Gastroesophageal sphincter (tissue), 4 donors: ENCODE measurements around the gene SGCD. TPM values are rescaled to one million over a fixed set of nuclear protein-coding genes. Genes with fewer than 3 reads are reported as not detected.
A peak's percentile ranks its signal among the peaks of the same experiment; 100 is the strongest.

Experiments
- ATAC-seq: fragments of 150-250 bp; one replicate; pipeline ENCODE4 v1.9.1; 2016; ENCODE audit warnings: mild to moderate bottlenecking, moderate library complexity
- H3K27ac ChIP-seq, 4 donors: fragments of 200-600 bp; sonication (generic) in 3 of 4; 1 replicate in 3 of 4; 2 replicates in 1 of 4; pipeline ENCODE4 v1.5.1; 2016 to 2019
- H3K27me3 ChIP-seq: fragments of 200-600 bp; sonication (generic); one replicate; pipeline ENCODE4 v1.5.1; 2019
- H3K36me3 ChIP-seq, 2 donors: fragments of 200-600 bp; sonication (generic); one replicate each; pipeline ENCODE4 v1.5.1; 2019; ENCODE audit warnings: control low read depth in 1 of 2
- H3K4me1 ChIP-seq, 3 donors: fragments of 200-600 bp; sonication (generic); 1 replicate in 2 of 3; 2 replicates in 1 of 3; pipeline ENCODE4 v1.5.1; 2016 to 2019; ENCODE audit warnings: control low read depth in 2 of 3
- H3K4me3 ChIP-seq, 2 donors: fragments of 200-600 bp; sonication (generic); one replicate each; pipeline ENCODE4 v1.5.1; 2019; ENCODE audit warnings: mild to moderate bottlenecking in 1 of 2, moderate library complexity in 1 of 2
- H3K9me3 ChIP-seq, 3 donors: fragments of 200-600 bp; sonication (generic); one replicate each; pipeline ENCODE4 v1.5.1; 2017 to 2019; ENCODE audit warnings: control low read depth in 2 of 3
- EP300 ChIP-seq: sonication (generic); formaldehyde crosslinking; IDR thresholded peaks from one replicate; pipeline ENCODE4 v1.6.1; 2017; ENCODE audit warnings: antibody characterized with exemption, mild to moderate bottlenecking
- POLR2A ChIP-seq, 2 donors: fragments of 450-650 bp; IDR thresholded peaks; one replicate each; pipeline ENCODE4 v1.6.1; 2017; ENCODE audit warnings: antibody characterized with exemption in 2 of 2, mild to moderate bottlenecking in 2 of 2, moderate library complexity in 1 of 2
- POLR2AphosphoS5 ChIP-seq: sonication (generic); formaldehyde crosslinking; IDR thresholded peaks from one replicate; pipeline ENCODE4 v1.6.1; 2017; ENCODE audit warnings: antibody characterized with exemption
- WGBS, 2 donors: methylation state at CpG; one replicate each; pipeline ENCODE4 v1.1.5; 2018; ENCODE audit warnings: low coverage in 1 of 2; 5-methylcytosine and 5-hydroxymethylcytosine counted together
- total RNA-seq, 4 donors: library from RNA; depleted of rRNA; stranded (reverse); fragments of >200 nt; gene quantifications; one replicate each; pipeline ENCODE4 v1.1.0, GENCODE V29; 2016
- TF ChIP-seq, protein P1 (sequence below), 4 experiments: fragments of 200-600 bp in 2 of 4; fragments of 450-650 bp in 2 of 4; sonication (generic) in 1 of 4; IDR thresholded peaks; one replicate each; pipeline ENCODE4 v1.5.1; 2017 to 2019; ENCODE audit warnings: antibody characterized with exemption in 4 of 4, mild to moderate bottlenecking in 2 of 4, moderate library complexity in 2 of 4

SGCD gene
- total RNA-seq, 4 donors from 2014 or later = 8.8 to 61.3 (median 33.7) TPM

DNA sequence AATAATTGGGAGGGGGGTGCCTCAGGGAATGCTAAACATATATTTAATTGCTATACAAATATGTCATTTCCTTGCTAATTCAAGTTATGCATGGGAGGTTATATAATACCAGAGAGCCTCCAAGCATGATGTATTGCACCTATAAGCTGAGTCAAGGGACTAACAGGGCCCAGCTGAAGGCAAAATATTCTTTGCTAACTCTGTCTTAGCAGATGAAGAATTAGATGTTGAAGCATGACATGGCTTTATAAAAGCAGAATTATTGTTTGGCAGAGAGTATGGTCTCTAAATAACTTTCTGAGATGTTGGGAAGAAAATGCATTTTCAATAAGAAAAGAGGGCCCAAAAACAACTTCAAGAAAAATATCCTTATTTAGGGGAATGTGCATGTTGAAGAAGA lies 60.4 kb downstream of the SGCD start:
- TF ChIP-seq, protein P1, sequence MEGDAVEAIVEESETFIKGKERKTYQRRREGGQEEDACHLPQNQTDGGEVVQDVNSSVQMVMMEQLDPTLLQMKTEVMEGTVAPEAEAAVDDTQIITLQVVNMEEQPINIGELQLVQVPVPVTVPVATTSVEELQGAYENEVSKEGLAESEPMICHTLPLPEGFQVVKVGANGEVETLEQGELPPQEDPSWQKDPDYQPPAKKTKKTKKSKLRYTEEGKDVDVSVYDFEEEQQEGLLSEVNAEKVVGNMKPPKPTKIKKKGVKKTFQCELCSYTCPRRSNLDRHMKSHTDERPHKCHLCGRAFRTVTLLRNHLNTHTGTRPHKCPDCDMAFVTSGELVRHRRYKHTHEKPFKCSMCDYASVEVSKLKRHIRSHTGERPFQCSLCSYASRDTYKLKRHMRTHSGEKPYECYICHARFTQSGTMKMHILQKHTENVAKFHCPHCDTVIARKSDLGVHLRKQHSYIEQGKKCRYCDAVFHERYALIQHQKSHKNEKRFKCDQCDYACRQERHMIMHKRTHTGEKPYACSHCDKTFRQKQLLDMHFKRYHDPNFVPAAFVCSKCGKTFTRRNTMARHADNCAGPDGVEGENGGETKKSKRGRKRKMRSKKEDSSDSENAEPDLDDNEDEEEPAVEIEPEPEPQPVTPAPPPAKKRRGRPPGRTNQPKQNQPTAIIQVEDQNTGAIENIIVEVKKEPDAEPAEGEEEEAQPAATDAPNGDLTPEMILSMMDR (IDR thresholded peaks at IDR 0.05) = no peak

DNA sequence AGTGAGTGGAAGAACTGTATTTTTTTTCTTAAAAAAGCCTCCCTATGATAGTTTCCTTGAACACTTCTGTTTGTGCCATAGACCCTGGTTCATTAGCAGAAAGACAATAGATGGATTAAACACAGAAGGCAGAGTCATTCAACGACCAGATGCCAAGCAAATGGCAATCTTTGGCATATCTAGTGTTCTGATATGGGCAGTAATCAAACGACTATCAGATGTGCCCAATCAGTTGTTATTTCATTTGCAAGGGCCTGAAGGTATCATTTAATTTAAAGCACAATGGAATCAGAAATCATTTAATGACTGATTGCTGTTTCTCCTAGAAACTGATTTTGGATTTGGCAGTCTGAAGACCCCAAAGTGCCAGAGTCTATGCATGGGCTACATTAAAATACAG lies 61.3 kb downstream of the SGCD start:
- ATAC-seq = no peak
- no peak overlapping the region for H3K4me3 ChIP-seq
- H3K36me3 ChIP-seq = no peaks in the 10 kb centered on the region
- H3K4me1 ChIP-seq = peaks cover 2 to 48% (median 2%) of the 10 kb centered on the region in 3 donors
- no peaks in the 10 kb centered on the region for H3K9me3 ChIP-seq
- no peaks in the 10 kb centered on the region for H3K27me3 ChIP-seq
- no peak for TF ChIP-seq EP300
- TF ChIP-seq POLR2AphosphoS5 = no peak
- TF ChIP-seq, protein P1 (IDR thresholded peaks at IDR 0.05) = no peak
- no peak for TF ChIP-seq POLR2A (IDR thresholded peaks at IDR 0.05)
- WGBS, 2 donors = 53 to 56% methylated on average over 2 of the region's 2 CpGs
- H3K27ac ChIP-seq = peak overlapping the region in 1 of 4 donors; percentile 20

More for the DNA sequence above, 60.4 kb downstream of the SGCD start:
- ATAC-seq = no peak
- H3K4me3 ChIP-seq = no peak overlapping the region
- peak overlapping the region in 1 of 4 donors; percentile 20 for H3K27ac ChIP-seq
- no peaks in the 10 kb centered on the region for H3K27me3 ChIP-seq
- H3K9me3 ChIP-seq = no peaks in the 10 kb centered on the region
- H3K36me3 ChIP-seq = no peaks in the 10 kb centered on the region
- H3K4me1 ChIP-seq = peaks cover 2 to 56% (median 4%) of the 10 kb centered on the region in 3 donors

DNA sequence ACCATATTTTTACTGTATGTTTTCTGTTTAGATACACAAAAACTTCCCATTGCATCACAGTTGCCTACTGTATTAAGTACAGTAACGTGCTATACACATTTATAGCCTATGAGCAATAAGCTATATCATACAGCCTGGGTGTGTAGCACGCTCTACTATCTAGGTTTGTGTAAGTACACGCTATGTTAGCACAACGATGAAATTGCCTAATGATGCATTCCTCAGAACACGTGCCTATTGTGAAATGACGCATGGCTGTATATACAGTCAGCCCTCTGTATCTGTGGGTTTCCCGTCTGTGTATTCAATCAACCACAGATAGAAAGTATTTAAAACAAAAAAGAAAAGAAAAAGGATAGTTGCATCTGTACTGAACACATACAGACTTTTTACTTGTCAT lies 64.2 kb downstream of the SGCD start:
- H3K27me3 ChIP-seq = no peaks in the 10 kb centered on the region
- H3K36me3 ChIP-seq = no peaks in the 10 kb centered on the region
- 74 to 80% methylated on average over 7 of the region's 7 CpGs for WGBS, 2 donors
- H3K4me1 ChIP-seq = peaks cover 12 to 50% (median 12%) of the 10 kb centered on the region in 3 donors
- no peak overlapping the region for H3K27ac ChIP-seq
- ATAC-seq = no peak
- H3K4me3 ChIP-seq = no peak overlapping the region
- no peaks in the 10 kb centered on the region for H3K9me3 ChIP-seq
- TF ChIP-seq POLR2AphosphoS5 (no peak), POLR2A (IDR thresholded peaks at IDR 0.05) (no peak), EP300 (no peak)
- TF ChIP-seq, protein P1 (IDR thresholded peaks at IDR 0.05) = no peak

DNA sequence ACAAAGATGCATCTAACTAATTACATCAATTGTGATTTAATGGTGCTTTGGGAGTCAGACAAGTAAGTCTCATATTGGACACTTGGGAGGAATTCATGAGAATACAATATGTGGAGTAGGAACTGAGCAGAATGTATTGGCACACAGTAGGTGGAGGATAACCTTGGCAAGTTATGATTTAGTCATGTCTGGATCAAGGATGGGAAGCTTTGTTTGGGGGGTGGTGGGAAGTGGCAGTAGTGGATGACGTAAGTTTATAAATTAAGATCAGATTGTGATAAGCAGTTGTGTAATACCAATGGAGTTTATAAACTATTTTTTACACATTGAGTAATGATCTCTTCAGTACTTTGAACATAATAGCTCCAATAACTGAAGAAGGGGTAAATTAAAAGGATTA lies 67.0 kb downstream of the SGCD start:
- no peak for TF ChIP-seq EP300
- TF ChIP-seq POLR2A (IDR thresholded peaks at IDR 0.05) = no peak
- no peak for TF ChIP-seq POLR2AphosphoS5
- TF ChIP-seq, protein P1 (IDR thresholded peaks at IDR 0.05) = no peak
- ATAC-seq = peak; percentile 68

DNA sequence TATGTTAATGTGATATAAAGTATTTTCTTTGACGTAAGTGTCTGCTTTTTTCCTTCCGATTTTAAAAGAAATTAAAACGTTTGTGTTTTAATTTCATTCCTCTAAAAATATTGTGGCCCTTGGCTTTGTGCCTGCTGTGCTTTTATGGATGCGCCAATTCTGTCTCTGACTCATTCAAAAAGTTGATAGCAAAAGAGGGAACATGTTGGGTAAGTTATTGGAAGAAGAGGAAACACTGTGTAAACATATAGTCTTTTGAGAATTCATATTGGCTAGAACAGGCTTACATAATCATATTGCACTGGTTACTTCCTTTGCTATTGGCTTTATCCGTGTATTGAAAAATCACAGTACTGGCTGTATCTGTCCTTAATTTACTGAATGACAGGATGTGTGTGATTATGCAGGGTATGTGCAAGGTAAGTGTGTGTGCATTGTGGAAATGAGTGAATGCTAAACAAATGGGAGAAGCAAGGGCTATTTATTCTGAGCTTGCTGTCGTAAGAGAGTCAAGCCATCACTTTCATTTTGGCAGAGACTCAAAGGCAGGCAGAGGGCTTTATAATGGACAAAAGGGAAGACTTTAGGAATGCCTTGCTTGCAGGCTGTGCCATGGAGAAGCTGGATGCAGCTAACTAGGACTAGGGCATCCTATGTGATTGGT lies 67.8 kb downstream of the SGCD start:
- 23 to 45% methylated on average over 6 of the region's 6 CpGs for WGBS, 2 donors
- TF ChIP-seq, protein P1 (IDR thresholded peaks at IDR 0.05) = no peak
- TF ChIP-seq POLR2AphosphoS5 (peak; percentile 59), POLR2A (IDR thresholded peaks at IDR 0.05) (no peak)
- Histone ChIP-seq H3K27me3 (no peaks in the 10 kb centered on the region), H3K36me3 (no peaks in the 10 kb centered on the region), H3K4me3 (no peak overlapping the region), H3K9me3 (no peaks in the 10 kb centered on the region), H3K27ac (peak overlapping the region; percentile 53 to 73 (median 64)), H3K4me1 (peaks cover 22 to 61% (median 24%) of the 10 kb centered on the region in 3 donors)
- peak; percentile 73 for ATAC-seq

More for the DNA sequence above, 67.0 kb downstream of the SGCD start:
- H3K4me1 ChIP-seq = peaks cover 16 to 53% (median 19%) of the 10 kb centered on the region in 3 donors
- H3K27me3 ChIP-seq = no peaks in the 10 kb centered on the region
- H3K4me3 ChIP-seq = no peak overlapping the region
- no peaks in the 10 kb centered on the region for H3K9me3 ChIP-seq
- 67 to 90% methylated on average over 1 of the region's 1 CpG for WGBS, 2 donors
- H3K36me3 ChIP-seq = no peaks in the 10 kb centered on the region
- peak overlapping the region; percentile 47 to 73 (median 64) for H3K27ac ChIP-seq
